GM21526 (cell line): ENCODE data around the gene LIMS2.

Experiments used
- ATAC-seq: cut with Tn5 transposase; IDR thresholded peaks from one replicate; pipeline ENCODE4 v1.9.1; 2021; ENCODE audit warnings: moderate library complexity; ENCODE audit not compliant: unreplicated experiment, low FRiP score

The LIMS2 gene

GRCh38 chr2:127636248-127637235 lies 38.8 kb downstream of the LIMS2 start:
- no peak for ATAC-seq

DNA sequence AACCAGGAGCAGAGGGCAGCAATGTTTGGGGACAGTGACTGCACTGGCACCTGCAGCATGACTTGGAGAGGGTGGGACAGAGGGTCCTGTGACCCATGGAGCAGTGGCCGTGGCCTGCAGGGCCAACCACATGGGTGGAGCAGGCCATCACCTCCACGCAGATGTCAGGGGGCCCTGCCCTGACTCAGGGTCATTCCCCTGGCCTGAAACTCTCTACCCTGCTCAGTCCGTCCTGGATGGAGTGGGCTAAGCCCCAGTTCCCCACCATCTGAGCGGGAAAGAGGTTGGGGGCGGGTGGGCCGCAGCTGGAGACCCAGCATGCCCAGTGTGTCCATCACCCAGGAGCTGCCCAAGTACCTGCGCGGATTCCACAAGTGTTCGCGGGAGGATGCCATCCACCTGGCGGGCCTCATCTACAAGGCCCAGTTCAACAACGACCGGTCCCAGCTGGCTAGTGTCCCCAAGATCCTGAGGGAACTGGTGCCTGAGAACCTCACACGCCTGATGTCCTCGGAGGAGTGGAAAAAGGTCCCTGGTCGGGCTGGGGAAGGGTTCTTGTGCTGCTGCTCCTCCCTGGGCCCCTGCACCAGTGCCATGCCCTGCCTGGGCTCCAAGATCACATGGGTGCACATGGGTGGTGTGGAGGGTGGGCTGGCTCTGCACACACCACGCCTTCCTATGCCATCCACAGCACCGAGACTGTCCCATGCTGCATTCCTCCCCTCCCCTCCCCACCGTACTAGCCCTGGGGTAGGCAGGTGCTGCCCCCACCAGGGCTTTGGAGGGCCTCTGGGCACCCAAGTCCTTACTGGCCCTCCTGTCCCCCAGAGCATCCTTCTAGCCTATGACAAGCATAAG lies 39.7 kb downstream of the LIMS2 start:
- ATAC-seq: no peak

- ATAC-seq: no peak
Measured at GRCh38 chr2:127634626-127635379, 40.5 kb downstream of the LIMS2 start.

GRCh38 chr2:127634066-127634617 lies 41.2 kb downstream of the LIMS2 start:
- no peak for ATAC-seq

DNA sequence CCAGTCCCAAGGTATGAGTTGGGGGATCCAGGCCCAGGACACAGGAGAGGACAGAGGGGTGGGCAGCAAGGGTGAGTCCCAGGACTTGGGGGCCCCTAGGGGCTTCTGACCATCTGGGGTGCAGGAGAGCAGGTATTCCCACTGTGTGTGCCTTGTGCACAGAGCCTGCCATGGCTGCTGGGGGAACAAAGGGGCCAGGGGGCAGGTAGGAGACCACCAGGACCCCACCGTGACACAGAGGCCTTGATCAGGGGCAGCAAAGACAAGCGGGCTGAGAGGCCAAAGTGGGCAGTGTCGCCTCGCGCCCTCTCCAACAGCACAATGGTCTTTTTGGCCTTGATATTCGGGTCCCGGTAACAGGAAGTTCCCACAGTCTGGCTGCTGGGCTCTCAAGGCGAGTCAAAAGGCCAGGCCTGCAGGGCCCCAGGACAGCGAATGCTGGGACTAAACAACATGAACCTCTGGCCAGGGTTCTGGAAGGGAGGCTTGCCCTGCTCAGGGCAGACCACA lies 41.7 kb downstream of the LIMS2 start:
- no peak for ATAC-seq

DNA sequence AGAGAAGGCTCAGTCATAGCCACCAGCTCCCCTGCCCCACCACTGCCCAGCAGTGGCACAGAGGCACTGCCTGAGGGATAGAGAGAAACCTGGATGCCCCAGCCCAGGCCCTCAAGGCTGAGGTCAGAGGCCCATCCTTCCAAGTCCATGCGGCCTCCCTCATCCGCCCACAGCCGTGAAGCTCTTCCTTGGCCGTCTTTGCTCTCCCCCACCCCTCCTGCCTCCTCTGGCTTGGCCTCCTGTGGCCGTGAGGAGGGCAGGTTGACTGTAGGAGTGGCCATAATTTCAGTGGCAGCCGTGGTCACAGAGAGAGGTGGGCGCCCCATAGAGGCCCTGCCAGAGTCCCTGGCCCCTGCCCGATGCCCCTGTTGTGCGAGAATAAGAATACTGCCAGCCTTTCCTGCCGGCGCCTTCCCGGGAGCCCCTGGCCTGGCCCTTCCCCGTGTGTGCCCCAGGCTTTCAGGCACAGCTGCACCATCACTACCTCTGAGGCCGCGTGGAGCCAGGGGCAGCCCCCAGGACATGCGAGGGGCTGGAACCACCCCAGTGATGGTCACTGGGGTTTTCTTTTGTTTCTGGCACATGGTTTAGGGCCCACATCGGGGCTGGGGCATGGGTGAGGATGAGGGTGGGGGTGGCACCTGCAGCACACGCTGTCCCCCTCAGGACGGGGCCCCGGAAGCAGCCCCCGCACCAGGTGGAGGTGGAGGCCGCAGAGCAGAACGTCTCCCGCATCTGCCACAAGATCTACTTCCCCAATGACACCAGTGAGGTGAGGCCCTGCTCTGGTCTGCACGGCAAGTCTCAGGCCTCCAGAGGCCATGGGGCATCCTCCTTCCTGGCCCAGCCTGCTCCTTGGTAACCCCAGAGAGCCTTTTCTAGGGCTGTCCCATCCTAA lies 42.5 kb downstream of the LIMS2 start:
- no peak for ATAC-seq

GRCh38 chr2:127631997-127632581 lies 43.2 kb downstream of the LIMS2 start:
- ATAC-seq: no peak

DNA sequence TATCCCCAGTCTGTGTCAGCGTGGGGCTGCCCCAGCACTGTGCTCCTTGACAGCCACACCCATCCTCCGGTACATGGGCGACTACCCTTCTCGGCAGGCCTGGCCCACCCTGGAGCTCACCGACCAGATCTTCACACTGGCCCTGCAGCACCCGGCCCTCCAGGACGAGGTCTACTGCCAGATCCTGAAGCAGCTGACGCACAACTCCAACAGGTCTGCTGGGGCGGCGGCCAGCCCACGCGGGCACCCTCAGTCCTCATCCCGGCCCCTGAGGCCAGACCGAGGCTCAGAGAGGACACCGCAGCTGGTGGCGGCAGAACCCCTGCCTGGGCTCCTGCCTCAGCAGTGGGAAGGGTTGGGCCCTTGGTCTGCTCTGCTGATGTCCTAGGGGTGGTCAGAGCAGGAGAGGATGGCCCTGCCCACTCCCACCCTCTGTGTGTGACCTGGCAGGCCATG lies 43.8 kb downstream of the LIMS2 start:
- no peak for ATAC-seq

DNA sequence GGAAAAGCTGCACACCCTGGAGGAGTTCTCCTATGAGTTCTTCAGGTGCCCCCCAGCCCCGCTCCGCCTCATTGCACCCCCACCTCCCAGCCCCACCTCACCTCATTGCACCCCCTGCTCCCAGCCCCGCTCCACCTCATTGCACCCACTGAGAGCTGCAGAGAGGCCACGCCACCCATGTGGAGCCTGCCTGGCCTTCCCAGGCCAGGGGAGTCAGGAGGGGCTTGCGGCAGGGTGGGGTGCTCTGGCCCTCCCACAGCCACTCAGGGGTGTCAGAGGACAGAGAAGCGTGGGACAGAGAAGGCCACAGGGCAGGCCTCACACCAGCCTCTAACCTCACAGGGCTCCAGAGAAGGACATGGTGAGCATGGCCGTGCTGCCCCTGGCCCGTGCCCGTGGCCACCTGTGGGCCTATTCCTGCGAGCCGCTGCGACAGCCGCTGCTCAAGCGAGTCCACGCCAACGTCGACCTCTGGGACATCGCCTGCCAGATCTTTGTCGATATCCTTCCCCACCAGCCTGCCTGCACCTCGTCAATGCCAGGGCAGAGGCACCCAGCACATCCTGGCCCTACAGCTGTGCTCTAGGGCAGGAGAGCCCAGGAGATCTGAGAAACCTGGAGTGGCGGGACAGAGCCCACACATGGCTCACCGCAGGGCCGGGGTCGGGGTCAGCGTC lies 44.3 kb downstream of the LIMS2 start:
- no peak for ATAC-seq

- ATAC-seq: no peak
Measured at GRCh38 chr2:127630096-127630863, 45.0 kb downstream of the LIMS2 start.

DNA sequence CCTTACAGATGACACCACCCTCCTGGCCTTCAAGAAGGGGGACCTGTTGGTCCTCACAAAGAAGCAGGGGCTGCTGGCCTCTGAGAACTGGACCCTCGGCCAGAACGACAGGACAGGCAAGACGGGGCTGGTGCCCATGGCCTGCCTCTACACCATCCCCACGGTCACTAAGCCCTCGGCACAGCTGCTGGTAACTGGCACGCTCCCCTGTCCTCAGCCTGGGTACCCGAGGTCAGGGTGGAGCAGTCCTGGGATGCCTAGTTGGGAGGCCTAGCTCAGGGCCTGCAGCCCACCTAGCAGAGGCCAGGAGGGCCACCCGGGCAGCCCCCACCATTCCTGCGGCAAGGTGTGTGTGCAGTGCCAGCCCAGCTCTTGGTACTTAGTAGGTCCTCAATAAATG lies 45.7 kb downstream of the LIMS2 start:
- no peak for ATAC-seq

GRCh38 chr2:127628767-127629614 lies 46.3 kb downstream of the LIMS2 start:
- ATAC-seq: no peak

GRCh38 chr2:127627740-127628571 lies 47.4 kb downstream of the LIMS2 start:
- ATAC-seq: no peak

DNA sequence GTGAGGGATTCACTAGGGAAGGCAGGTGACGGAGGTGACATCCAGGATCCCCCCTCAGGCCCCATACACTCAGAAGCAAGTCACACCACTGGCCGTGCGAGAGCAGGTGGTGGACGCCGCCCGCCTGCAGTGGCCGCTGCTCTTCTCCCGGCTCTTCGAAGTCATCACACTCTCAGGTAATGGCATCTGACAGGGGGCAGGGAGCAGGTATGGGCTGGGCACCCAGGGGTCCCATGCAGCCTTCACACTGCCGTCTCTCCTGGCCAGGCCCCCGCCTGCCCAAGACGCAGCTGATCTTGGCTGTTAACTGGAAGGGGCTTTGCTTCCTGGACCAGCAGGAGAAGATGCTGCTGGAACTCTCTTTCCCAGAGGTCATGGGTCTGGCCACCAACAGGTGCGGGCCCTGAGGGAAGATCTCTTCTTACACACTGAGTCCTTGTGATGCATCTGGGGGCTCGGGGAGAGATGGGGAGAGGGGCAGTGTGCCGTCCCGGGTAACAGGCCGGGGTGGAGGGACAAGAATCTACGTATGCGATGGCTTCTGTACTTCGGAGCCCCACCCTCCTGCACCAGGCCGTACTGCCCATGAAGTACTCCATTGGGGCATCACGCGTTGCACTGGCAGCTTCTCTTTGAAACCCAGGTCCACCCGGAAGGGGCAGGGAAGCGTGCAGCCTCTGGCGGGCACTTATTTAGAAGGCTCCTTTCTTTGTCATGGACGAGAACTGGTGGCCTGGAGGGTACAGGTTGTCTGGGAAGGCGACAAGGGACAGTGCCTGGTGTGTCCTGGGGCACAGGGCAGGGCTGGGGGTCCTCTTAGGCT lies 48.2 kb downstream of the LIMS2 start:
- ATAC-seq: no peak

DNA sequence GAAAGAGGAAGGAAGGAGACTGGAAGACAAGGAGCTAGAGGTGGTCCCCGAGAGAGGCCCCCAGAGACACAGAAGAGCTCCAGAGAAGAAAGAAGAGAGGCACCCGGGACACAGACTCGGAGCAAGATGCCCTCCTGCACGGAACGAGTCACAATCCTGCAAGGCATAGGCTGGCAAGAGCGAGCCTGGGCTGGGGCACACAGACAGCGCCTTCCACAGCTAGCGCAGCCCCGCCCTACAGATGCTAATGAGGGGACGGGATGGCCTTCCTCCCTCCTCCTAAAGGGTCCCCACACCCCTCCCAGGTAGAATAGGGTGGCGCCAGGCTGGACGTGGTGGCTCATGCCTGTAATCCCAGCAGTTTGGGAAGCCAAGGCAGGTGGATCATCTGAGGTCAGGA lies 49.2 kb downstream of the LIMS2 start:
- no peak for ATAC-seq
